DOHH2 (cell line): ENCODE data around the gene LRP2BP.

Experiments
- H3F3A ChIP-seq: fragments of 200-600 bp; sonication (generic), shearing (Covaris generic); 2 replicates; pipeline ENCODE4 v1.6.0; 2016; ENCODE audit warnings: antibody characterized with exemption, mild to moderate bottlenecking; ENCODE audit not compliant: control insufficient read depth, insufficient read depth
- H3K27ac ChIP-seq: fragments of 200-600 bp; sonication (generic); 2 replicates; pipeline ENCODE4 v1.5.1; 2014; ENCODE audit warnings: low read depth, mild to moderate bottlenecking, low read length, moderate library complexity
- H3K27me3 ChIP-seq: fragments of 200-600 bp; sonication (generic); 2 replicates; pipeline ENCODE4 v1.6.1; 2014; ENCODE audit warnings: mild to moderate bottlenecking, low read length, mixed read lengths; ENCODE audit not compliant: control insufficient read depth
- H3K36me3 ChIP-seq: fragments of 200-600 bp; sonication (generic); 2 replicates; pipeline ENCODE4 v1.6.1; 2014; ENCODE audit warnings: mild to moderate bottlenecking, low read length, moderate library complexity, mixed read lengths; ENCODE audit not compliant: control insufficient read depth
- H3K4me1 ChIP-seq: fragments of 200-600 bp; sonication (generic); 2 replicates; pipeline ENCODE4 v1.6.1; 2014; ENCODE audit warnings: mild to moderate bottlenecking, low read length, mixed read lengths; ENCODE audit not compliant: control insufficient read depth
- H3K4me2 ChIP-seq: fragments of 200-600 bp; sonication (generic); 2 replicates; pipeline ENCODE4 v1.6.0; 2014; ENCODE audit warnings: mild to moderate bottlenecking, low read length, moderate library complexity
- H3K4me3 ChIP-seq: fragments of 200-600 bp; sonication (generic); 2 replicates; pipeline ENCODE4 v1.5.1; 2014; ENCODE audit warnings: mild to moderate bottlenecking, low read length, mixed read lengths
- H3K79me2 ChIP-seq: fragments of 200-600 bp; sonication (generic); 2 replicates; pipeline ENCODE4 v1.6.1; 2014; ENCODE audit warnings: mild to moderate bottlenecking, low read length, mixed read lengths; ENCODE audit not compliant: control insufficient read depth
- H3K9me2 ChIP-seq: fragments of 200-600 bp; sonication (generic); replicated peaks from 2 replicates; pipeline ENCODE4 v1.6.1; 2014; ENCODE audit warnings: mild to moderate bottlenecking, low read length, mixed read lengths; ENCODE audit not compliant: control insufficient read depth
- H3K9me3 ChIP-seq: fragments of 200-600 bp; sonication (generic); 2 replicates; pipeline ENCODE4 v1.6.1; 2014; ENCODE audit warnings: antibody characterized with exemption, low read length, mixed read lengths; ENCODE audit not compliant: control insufficient read depth, insufficient read depth
- H4K20me1 ChIP-seq: fragments of 200-600 bp; sonication (generic); 2 replicates; pipeline ENCODE4 v1.6.0; 2014; ENCODE audit warnings: low read depth, mild to moderate bottlenecking, antibody characterized with exemption, low read length, moderate library complexity; ENCODE audit not compliant: control insufficient read depth, insufficient read depth
- CTCF ChIP-seq: fragments of 200-600 bp; sonication (generic); IDR thresholded peaks from one replicate; pipeline ENCODE4 v1.5.1; 2014; ENCODE audit warnings: antibody characterized with exemption, mild to moderate bottlenecking, low read depth, low read length; ENCODE audit not compliant: poor library complexity, severe bottlenecking
- EZH2phosphoT487 ChIP-seq: fragments of 200-600 bp; sonication (generic); IDR thresholded peaks from 2 replicates; pipeline ENCODE4 v1.6.1; 2017; ENCODE audit warnings: borderline replicate concordance, mild to moderate bottlenecking, antibody characterized with exemption, low read length, moderate library complexity, mixed read lengths

Gene LRP2BP

GRCh38 chr4:185405296-185405999 is 9.7 kb upstream of the LRP2BP start:
- no peaks in the 10 kb centered on the region for H3K79me2 ChIP-seq
- no peak overlapping the region for H3K27ac ChIP-seq
- H3K9me3 ChIP-seq, result no peaks in the 10 kb centered on the region
- peaks cover 10% of the 10 kb centered on the region for H3K4me1 ChIP-seq
- no peaks in the 10 kb centered on the region for H3K9me2 ChIP-seq
- peaks cover 44% of the 10 kb centered on the region for H3K36me3 ChIP-seq
- H3F3A ChIP-seq, result no peaks in the 10 kb centered on the region
- no peak overlapping the region for H3K4me3 ChIP-seq
- H4K20me1 ChIP-seq, result no peaks in the 10 kb centered on the region
- H3K27me3 ChIP-seq, result no peaks in the 10 kb centered on the region
- no peak for TF ChIP-seq EZH2phosphoT487
- no peak overlapping the region for H3K4me2 ChIP-seq

GRCh38 chr4:185404031-185404430 is 8.3 kb upstream of the LRP2BP start:
- no peaks in the 10 kb centered on the region for H3K27me3 ChIP-seq
- no peaks in the 10 kb centered on the region for H3F3A ChIP-seq
- peaks cover 11% of the 10 kb centered on the region for H3K4me1 ChIP-seq
- no peaks in the 10 kb centered on the region for H3K79me2 ChIP-seq
- no peak for TF ChIP-seq EZH2phosphoT487
- no peak for TF ChIP-seq CTCF
- peaks cover 56% of the 10 kb centered on the region for H3K36me3 ChIP-seq
- H3K27ac ChIP-seq, result no peak overlapping the region
- no peak overlapping the region for H3K4me3 ChIP-seq
- no peak overlapping the region for H3K4me2 ChIP-seq
- no peaks in the 10 kb centered on the region for H3K9me3 ChIP-seq
- H4K20me1 ChIP-seq, result no peaks in the 10 kb centered on the region
- H3K9me2 ChIP-seq, result no peaks in the 10 kb centered on the region

- H3F3A ChIP-seq, result peaks cover 13% of the 10 kb centered on the region
- peaks cover 12% of the 10 kb centered on the region for H3K79me2 ChIP-seq
- no peak overlapping the region for H3K27ac ChIP-seq
- H3K4me2 ChIP-seq, result no peak overlapping the region; the same call in 1 of the 2 replicates
- peaks cover 56% of the 10 kb centered on the region for H3K36me3 ChIP-seq
- H3K4me3 ChIP-seq, result no peak overlapping the region
- H3K4me1 ChIP-seq, result peaks cover 32% of the 10 kb centered on the region
- H3K9me2 ChIP-seq, result no peaks in the 10 kb centered on the region
- TF ChIP-seq CTCF, result no peak
- TF ChIP-seq EZH2phosphoT487, result no peak
- no peaks in the 10 kb centered on the region for H4K20me1 ChIP-seq
- no peaks in the 10 kb centered on the region for H3K9me3 ChIP-seq
- no peaks in the 10 kb centered on the region for H3K27me3 ChIP-seq
Observed at GRCh38 chr4:185399466-185399865, 3.7 kb upstream of the LRP2BP start.

GRCh38 chr4:185398618-185399017 is 2.9 kb upstream of the LRP2BP start:
- Histone ChIP-seq H3K9me2 (no peaks in the 10 kb centered on the region), H3K9me3 (no peaks in the 10 kb centered on the region), H3K36me3 (peaks cover 56% of the 10 kb centered on the region), H4K20me1 (no peaks in the 10 kb centered on the region), H3K4me1 (peaks cover 39% of the 10 kb centered on the region), H3K27me3 (no peaks in the 10 kb centered on the region), H3K4me3 (peak overlapping the region; percentile 78; the same call in 1 of the 2 replicates), H3K79me2 (peaks cover 19% of the 10 kb centered on the region), H3K27ac (no peak overlapping the region), H3K4me2 (peak overlapping the region; percentile 78), H3F3A (peaks cover 15% of the 10 kb centered on the region)
- TF ChIP-seq EZH2phosphoT487 (no peak), CTCF (no peak)
